SK-N-MC (cell line): ENCODE results near the gene SAMD7.

Source experiments
- DNase-seq: peaks from one replicate; pipeline ENCODE4 v3.0.0-alpha.2; 2011; ENCODE audit warnings: low read depth, low spot score
- H3K27ac ChIP-seq: fragments of 200-600 bp; sonication (generic); 2 replicates; pipeline ENCODE4 v1.5.1; 2016; ENCODE audit warnings: mixed run types
- H3K36me3 ChIP-seq: fragments of 200-600 bp; sonication (generic); 2 replicates; pipeline ENCODE4 v1.6.1; 2017; ENCODE audit warnings: antibody characterized with exemption, low read length, mixed read lengths; ENCODE audit not compliant: insufficient read depth
- H3K4me3 ChIP-seq: fragments of 200-600 bp; sonication (generic); 2 replicates; pipeline ENCODE4 v1.5.1; 2016
- H3K9ac ChIP-seq: fragments of 200-600 bp; sonication (generic); 2 replicates; pipeline ENCODE4 v1.8.0; 2017; ENCODE audit warnings: mixed run types, mixed read lengths; ENCODE audit not compliant: insufficient read length
- H3K9me3 ChIP-seq: fragments of 200-600 bp; sonication (generic); 2 replicates; pipeline ENCODE4 v1.6.1; 2017; ENCODE audit warnings: low read depth, mild to moderate bottlenecking, antibody characterized with exemption, low read length, moderate library complexity, mixed read lengths
- EZH2 ChIP-seq: fragments of 200-600 bp; sonication (generic); IDR thresholded peaks from one replicate; pipeline ENCODE4 v1.6.1; 2017; ENCODE audit warnings: antibody characterized with exemption
- FOXP2 ChIP-seq: optimal IDR thresholded peaks from 2 replicates; pipeline ENCODE3; 2011; ENCODE audit warnings: mild to moderate bottlenecking, moderate library complexity; ENCODE audit not compliant: insufficient read depth; ENCODE audit errors: extremely low read length, control extremely low read depth
- POLR2AphosphoS5 ChIP-seq: IDR thresholded peaks from 2 replicates; pipeline ENCODE4 v1.6.1; 2012; ENCODE audit warnings: mild to moderate bottlenecking, low read depth, low read length, borderline replicate concordance

The SAMD7 gene

DNA sequence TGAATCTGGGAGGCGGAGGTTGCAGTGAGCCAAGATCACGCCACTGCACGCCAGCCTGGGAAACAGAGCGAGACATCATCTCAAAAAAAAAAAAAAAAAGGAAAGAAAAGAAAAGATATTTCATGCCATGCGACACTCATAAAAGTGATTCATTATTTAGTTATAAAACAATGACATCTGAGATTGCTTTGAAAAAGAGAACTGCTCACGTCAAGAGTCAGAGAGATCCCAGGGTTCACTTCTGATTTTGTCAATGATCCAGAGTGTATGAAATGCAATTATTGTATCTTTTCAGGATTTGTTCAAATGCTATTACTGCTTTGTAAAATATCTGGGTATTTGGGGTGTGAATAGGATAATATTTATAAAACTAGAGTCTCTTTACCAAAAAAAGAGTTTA is 6.0 kb upstream of the SAMD7 start:
- peaks cover 9% of the 10 kb centered on the region; the same call in 1 of the 2 replicates for H3K9me3 ChIP-seq
- no peaks in the 10 kb centered on the region for H3K36me3 ChIP-seq
- no peak overlapping the region for H3K4me3 ChIP-seq
- no peak for TF ChIP-seq POLR2AphosphoS5
- TF ChIP-seq EZH2: no peak
- TF ChIP-seq FOXP2: no peak
- no peak overlapping the region for H3K9ac ChIP-seq
- H3K27ac ChIP-seq: no peak overlapping the region
- DNase-seq: no peak

DNA sequence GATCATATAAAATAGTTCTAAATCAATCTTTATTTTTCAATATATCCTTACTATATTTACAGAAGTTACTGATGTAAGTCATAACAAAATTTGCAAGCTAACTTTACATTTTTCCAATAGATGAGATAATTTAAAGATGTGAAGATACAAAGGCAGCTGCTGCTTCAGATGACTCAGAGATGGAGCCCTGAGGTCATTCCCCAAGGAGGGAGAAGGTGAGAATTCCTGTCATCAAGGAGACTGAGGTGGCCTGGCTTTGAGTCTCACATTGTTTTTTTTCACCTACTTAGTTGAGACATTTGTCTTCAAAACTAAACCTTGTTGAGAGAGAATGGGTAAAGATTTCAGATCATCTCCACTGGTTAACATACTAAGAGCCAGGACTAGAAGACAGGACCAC is 3.9 kb upstream of the SAMD7 start:
- TF ChIP-seq FOXP2 (no peak), POLR2AphosphoS5 (no peak), EZH2 (no peak)
- no peaks in the 10 kb centered on the region for H3K9me3 ChIP-seq
- no peaks in the 10 kb centered on the region for H3K36me3 ChIP-seq
- DNase-seq: no peak
- H3K9ac ChIP-seq: no peak overlapping the region
- no peak overlapping the region for H3K4me3 ChIP-seq
- no peak overlapping the region for H3K27ac ChIP-seq

DNA sequence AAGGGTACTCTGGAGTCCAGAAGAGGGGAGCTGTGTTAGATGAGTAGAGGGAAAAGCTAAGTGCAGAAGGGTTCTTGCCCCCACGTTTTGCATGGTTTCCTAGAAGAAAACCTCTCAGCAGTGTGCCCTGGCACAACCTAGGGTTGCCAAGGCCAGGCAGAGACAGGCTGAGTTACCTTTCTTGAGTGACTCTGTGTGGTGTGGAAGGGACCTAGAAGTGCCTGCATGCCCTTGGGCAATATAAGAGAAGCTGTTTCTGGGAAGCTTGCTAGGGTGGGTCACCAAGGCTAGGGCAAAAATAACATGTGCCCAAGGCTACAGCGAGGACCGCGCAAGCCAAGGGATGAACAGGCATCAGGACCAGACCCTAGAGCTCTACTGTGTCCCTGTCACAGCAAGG is 3.4 kb upstream of the SAMD7 start:
- no peak overlapping the region for H3K4me3 ChIP-seq
- H3K9me3 ChIP-seq: no peaks in the 10 kb centered on the region
- no peaks in the 10 kb centered on the region for H3K36me3 ChIP-seq
- no peak for DNase-seq
- H3K27ac ChIP-seq: no peak overlapping the region
- no peak overlapping the region for H3K9ac ChIP-seq
- TF ChIP-seq EZH2: no peak
- no peak for TF ChIP-seq FOXP2
- TF ChIP-seq POLR2AphosphoS5: no peak

DNA sequence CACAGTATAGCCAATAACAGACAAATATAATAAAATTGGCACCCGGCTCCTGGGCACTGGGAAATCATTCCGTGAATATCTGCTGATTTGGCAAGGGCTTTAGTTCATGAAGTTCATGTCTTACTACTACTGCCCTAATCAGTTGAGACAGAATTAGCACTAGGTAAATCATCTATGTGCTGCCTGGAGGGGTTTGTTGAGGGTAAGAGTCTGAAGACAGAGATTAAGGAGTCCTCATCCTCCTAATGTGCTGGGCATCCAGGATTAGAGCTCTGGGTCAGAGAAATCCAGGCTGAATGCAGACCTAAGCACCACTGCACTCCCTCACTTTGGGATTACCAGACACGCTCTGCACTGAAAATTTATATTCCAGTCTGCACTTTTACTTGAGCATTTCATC is 2.0 kb downstream of the SAMD7 start:
- no peak for DNase-seq
- Histone ChIP-seq H3K36me3 (no peaks in the 10 kb centered on the region), H3K9ac (no peak overlapping the region), H3K9me3 (no peaks in the 10 kb centered on the region), H3K4me3 (no peak overlapping the region), H3K27ac (no peak overlapping the region)
- TF ChIP-seq POLR2AphosphoS5 (no peak), FOXP2 (no peak), EZH2 (no peak)

DNA sequence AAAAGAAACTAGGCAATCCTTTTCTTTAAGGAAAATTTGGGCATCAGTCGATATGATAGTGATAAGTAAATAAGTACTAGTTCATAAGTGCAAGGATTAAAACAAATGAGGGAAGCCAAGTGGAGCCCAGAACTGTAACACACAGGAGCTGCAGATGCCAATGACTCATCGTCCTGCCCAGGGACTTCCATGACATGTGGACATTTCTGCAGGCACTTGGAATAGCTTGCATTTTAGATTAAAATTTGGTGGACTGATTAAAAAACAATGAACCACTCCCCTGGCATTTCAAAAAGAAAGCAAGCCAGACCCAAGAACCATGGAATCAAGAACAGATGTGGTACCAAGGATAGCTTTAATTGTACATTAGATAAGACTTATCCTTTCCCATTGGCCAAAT is 2.9 kb downstream of the SAMD7 start:
- Histone ChIP-seq H3K4me3 (no peak overlapping the region), H3K36me3 (no peaks in the 10 kb centered on the region), H3K27ac (no peak overlapping the region), H3K9me3 (no peaks in the 10 kb centered on the region), H3K9ac (no peak overlapping the region)
- DNase-seq: no peak
- TF ChIP-seq FOXP2 (no peak), POLR2AphosphoS5 (no peak), EZH2 (no peak)

DNA sequence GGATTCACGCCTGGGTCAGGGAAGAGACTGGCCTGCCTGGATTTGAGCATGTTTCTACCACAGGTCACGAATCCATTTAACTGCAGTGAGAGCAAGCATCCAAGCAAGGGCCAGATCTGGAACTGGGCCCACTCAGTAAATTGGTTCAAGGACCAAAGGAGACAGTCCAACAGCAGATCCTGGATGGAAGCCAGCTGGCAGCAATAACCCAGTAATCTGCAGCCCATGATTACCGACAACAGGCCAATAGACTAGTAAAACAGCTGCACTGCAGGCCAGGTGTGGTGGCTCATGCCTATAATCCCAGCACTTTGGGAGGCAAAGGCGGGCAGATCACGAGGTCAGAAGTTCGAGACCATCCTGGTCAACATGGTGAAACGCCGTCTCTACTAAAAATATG is 11.8 kb downstream of the SAMD7 start:
- Histone ChIP-seq H3K27ac (no peak overlapping the region), H3K9me3 (no peaks in the 10 kb centered on the region), H3K4me3 (no peak overlapping the region), H3K9ac (no peak overlapping the region), H3K36me3 (no peaks in the 10 kb centered on the region)
- no peak for DNase-seq
- no peak for TF ChIP-seq FOXP2

DNA sequence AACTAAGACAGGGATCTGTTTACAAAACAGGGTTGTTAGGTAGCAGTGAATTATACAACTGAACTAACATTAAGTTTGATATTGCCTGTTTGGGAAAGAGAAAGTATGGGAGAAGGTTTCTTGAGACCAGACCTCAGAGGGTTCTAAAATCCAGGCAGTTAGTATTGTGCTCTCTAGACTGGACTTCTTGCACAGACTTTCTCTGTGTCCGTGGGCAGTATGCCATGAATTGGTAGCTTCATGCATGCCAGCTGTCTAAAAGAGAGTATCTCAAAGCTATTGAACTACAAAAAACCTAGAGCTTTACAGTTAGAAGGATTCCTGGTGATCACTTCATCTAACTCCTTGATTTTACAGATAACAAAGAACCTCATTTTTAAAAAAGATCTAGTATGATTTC is 12.5 kb downstream of the SAMD7 start:
- no peak for TF ChIP-seq EZH2
- TF ChIP-seq FOXP2: no peak
- TF ChIP-seq POLR2AphosphoS5: no peak
- Histone ChIP-seq H3K9me3 (no peaks in the 10 kb centered on the region), H3K4me3 (no peak overlapping the region), H3K36me3 (no peaks in the 10 kb centered on the region), H3K9ac (no peak overlapping the region), H3K27ac (no peak overlapping the region)
- no peak for DNase-seq

DNA sequence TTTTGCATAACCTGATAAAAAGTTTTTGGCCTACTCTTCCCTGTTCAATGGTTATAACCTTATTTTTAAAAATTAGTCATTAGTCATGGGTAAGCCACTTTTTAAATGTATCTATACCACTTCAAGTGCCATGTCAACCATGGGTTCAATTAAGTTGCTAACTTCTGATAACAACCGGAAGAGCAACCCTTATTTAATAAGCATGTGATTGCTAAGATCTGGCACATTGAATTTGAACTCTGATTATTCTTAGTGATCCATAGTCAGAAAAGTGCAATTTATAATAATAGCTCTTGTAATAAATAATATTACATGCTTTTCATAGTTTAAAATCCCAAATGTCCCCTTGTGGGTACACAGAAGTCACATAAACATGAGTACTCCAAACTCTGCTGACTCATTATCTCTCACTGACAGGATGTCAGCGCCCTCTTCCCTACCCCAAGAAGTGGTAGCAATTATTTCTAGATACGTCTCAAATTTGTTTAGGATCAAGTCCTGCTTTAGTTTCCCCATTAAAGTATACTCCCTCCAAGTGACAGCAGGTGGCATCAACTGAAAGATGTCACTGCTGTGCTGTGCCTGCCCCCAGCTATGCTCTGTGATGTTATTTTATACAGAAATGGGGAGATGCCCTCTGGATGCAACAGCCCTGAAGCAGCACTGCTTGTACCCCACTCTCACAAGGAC is 18.6 kb downstream of the SAMD7 start:
- no peaks in the 10 kb centered on the region for H3K9me3 ChIP-seq
- DNase-seq: no peak
- no peak for TF ChIP-seq FOXP2
- TF ChIP-seq EZH2: no peak
- TF ChIP-seq POLR2AphosphoS5: no peak
- no peak overlapping the region for H3K9ac ChIP-seq
- H3K27ac ChIP-seq: no peak overlapping the region
- no peaks in the 10 kb centered on the region for H3K36me3 ChIP-seq
- no peak overlapping the region for H3K4me3 ChIP-seq

DNA sequence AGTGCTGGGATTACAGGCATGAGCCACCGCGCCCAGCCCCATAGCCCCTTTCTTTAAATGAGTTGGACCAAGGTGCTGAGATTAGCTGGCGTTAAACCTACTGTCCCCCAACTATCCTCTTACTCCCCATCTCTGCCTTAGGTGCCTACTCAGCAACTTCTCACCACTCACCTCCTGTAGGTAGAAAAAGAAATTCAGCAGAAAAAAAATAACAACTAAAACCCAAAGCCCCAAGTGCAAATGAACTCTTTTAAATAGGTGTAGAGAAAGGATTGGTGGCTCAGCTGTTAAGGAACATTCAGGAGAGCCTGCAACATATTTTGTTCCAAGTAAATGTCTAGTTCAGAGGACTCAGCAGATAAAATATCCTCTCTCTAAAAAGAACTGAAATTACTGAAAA is 19.5 kb downstream of the SAMD7 start:
- H3K4me3 ChIP-seq: no peak overlapping the region
- no peak for DNase-seq
- H3K27ac ChIP-seq: no peak overlapping the region
- no peak for TF ChIP-seq FOXP2
- H3K9me3 ChIP-seq: no peaks in the 10 kb centered on the region
- H3K36me3 ChIP-seq: no peaks in the 10 kb centered on the region
- H3K9ac ChIP-seq: no peak overlapping the region
